ENCODE results near the gene CCDC54.

DNA sequence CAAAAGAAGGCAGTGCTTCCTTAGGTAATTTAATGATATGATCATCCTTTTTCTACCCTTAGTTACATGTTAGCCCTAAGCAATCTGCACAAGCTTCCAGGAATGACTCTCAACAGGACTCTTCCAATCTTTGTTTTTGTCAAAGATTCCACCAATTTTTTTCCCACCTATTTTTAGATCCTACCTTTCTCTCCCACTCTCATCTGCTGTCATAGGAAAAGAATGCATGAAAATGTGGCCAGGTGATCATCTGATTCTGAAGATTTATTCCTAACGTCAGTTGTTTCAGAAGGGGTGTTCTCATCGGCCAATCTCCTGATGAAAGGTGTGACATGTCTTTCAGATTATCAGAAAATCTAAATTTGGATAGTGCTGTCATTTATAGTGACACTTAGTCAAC lies 7.2 kb downstream of the CCDC54 start:
- TF ChIP-seq ARNT (IDR thresholded peaks at IDR 0.05) (no peak), SUZ12 (IDR thresholded peaks at IDR 0.05) (no peak)
- TF ChIP-seq, protein P1, sequence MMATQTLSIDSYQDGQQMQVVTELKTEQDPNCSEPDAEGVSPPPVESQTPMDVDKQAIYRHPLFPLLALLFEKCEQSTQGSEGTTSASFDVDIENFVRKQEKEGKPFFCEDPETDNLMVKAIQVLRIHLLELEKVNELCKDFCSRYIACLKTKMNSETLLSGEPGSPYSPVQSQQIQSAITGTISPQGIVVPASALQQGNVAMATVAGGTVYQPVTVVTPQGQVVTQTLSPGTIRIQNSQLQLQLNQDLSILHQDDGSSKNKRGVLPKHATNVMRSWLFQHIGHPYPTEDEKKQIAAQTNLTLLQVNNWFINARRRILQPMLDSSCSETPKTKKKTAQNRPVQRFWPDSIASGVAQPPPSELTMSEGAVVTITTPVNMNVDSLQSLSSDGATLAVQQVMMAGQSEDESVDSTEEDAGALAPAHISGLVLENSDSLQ (IDR thresholded peaks at IDR 0.05) = no peak

Data from HEK293T (cell line).